PC-3 (cell line): ENCODE measurements around the gene SMYD3.

Source experiments
- EZH2 ChIP-seq: fragments of 300-600 bp; sonication (generic); IDR thresholded peaks from one replicate; pipeline ENCODE4 v1.6.1; 2017; ENCODE audit warnings: antibody characterized with exemption, mild to moderate bottlenecking, low read length; ENCODE audit not compliant: unreplicated experiment
- EZH2phosphoT487 ChIP-seq: fragments of 300-600 bp; sonication (generic); IDR thresholded peaks from 2 replicates; pipeline ENCODE4 v1.6.1; 2018; ENCODE audit warnings: mild to moderate bottlenecking, antibody characterized with exemption, low read length, borderline replicate concordance
- TF ChIP-seq, protein P1 (sequence below): fragments of 300-600 bp; sonication (generic); conservative IDR thresholded peaks from 2 replicates; pipeline ENCODE4 v1.5.1; 2017; ENCODE audit warnings: antibody characterized with exemption, low read depth, mild to moderate bottlenecking, low read length

- TF ChIP-seq, protein P1, sequence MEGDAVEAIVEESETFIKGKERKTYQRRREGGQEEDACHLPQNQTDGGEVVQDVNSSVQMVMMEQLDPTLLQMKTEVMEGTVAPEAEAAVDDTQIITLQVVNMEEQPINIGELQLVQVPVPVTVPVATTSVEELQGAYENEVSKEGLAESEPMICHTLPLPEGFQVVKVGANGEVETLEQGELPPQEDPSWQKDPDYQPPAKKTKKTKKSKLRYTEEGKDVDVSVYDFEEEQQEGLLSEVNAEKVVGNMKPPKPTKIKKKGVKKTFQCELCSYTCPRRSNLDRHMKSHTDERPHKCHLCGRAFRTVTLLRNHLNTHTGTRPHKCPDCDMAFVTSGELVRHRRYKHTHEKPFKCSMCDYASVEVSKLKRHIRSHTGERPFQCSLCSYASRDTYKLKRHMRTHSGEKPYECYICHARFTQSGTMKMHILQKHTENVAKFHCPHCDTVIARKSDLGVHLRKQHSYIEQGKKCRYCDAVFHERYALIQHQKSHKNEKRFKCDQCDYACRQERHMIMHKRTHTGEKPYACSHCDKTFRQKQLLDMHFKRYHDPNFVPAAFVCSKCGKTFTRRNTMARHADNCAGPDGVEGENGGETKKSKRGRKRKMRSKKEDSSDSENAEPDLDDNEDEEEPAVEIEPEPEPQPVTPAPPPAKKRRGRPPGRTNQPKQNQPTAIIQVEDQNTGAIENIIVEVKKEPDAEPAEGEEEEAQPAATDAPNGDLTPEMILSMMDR, result no peak
- no peak for TF ChIP-seq EZH2
- TF ChIP-seq EZH2phosphoT487, result no peak
Observed at GRCh38 chr1:245960171-245960570, 546.9 kb downstream of the SMYD3 start.
